Activated T-helper 2 cell treated with anti-CD3 and anti-CD28 coated beads, Interferon-gamma antibody, Interleukin-2, Interleukin-4, amounts not matched to agents 10 μg/mL and 5 μg/mL and 100 μg/mL, durations not matched to agents 14 hours and 24 hours and 36 hours (primary cell): ENCODE data around the gene FCGR3B. TPM values are rescaled to one million over a fixed set of nuclear protein-coding genes. Genes with fewer than 3 reads are reported as not detected.
"Not testable (repeated sequence)": the region's sequence is repeated elsewhere in the genome, so short reads cannot be mapped to it uniquely, and the experiment has no call there.

Experiments
- DNase-seq: peaks from one replicate; pipeline ENCODE4 v3.0.0; 2021; ENCODE audit warnings: low spot score
- H3K27ac Mint-ChIP-seq: one replicate; pipeline ENCODE4 v1.8.0; 2021; ENCODE audit warnings: mixed read lengths
- H3K27me3 Mint-ChIP-seq: one replicate; pipeline ENCODE4 v1.8.0; 2021; ENCODE audit warnings: low read depth, mixed read lengths
- H3K36me3 Mint-ChIP-seq: one replicate; pipeline ENCODE4 v1.8.0; 2021; ENCODE audit warnings: low read depth, mixed read lengths
- H3K4me1 Mint-ChIP-seq: one replicate; pipeline ENCODE4 v1.8.0; 2021; ENCODE audit warnings: low read depth, mixed read lengths
- H3K4me3 Mint-ChIP-seq: one replicate; pipeline ENCODE4 v1.8.0; 2021; ENCODE audit warnings: low read depth, mild to moderate bottlenecking, moderate library complexity, mixed read lengths
- H3K9me3 Mint-ChIP-seq: one replicate; pipeline ENCODE4 v1.8.0; 2021; ENCODE audit warnings: mixed read lengths
- intact Hi-C: fragments of 100-400 bp; cut with micrococcal nuclease; formaldehyde crosslinking; loops from one replicate; pipeline ENCODE4 v1.15.1; 2023
- total RNA-seq: library from RNA; stranded (reverse); gene quantifications from 2 replicates; pipeline ENCODE4 v1.2.3, GENCODE V29; 2022

FCGR3B gene
- total RNA-seq, 1 donor from 2014 or later: not detected

DNA sequence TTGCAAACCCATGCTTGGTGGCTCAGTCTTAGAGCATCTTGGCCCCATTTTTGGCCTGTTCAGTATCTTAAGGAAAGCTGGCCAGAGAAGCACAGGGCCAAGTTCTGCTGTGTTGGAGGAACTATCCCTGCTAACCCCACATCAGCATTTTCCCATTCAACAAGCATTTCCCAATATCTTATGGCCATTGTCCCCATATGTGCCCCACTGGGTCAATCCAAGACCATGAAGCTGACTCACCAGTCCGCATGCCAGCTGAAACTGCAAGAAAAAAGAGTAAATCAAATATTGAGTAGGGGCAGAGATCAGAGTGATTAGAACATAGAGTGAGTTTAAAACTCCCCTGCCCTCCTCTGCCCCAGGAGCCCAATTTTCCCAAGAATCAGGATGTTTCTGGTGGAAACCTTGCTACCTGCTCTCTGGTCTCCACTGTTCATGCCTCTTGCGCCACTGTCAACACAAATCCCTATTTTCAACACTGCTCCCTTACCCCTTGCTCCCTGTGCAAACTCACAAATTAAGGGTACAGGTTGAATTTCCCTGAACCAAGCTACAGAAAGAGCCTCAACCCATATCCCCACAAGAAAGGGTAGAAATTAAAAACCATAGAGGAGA is 741 bp downstream of the FCGR3B start:
- H3K36me3 Mint-ChIP-seq, H3K27ac Mint-ChIP-seq, DNase-seq, intact Hi-C loops, H3K9me3 Mint-ChIP-seq, H3K27me3 Mint-ChIP-seq, H3K4me3 Mint-ChIP-seq, H3K4me1 Mint-ChIP-seq: not testable (repeated sequence)

DNA sequence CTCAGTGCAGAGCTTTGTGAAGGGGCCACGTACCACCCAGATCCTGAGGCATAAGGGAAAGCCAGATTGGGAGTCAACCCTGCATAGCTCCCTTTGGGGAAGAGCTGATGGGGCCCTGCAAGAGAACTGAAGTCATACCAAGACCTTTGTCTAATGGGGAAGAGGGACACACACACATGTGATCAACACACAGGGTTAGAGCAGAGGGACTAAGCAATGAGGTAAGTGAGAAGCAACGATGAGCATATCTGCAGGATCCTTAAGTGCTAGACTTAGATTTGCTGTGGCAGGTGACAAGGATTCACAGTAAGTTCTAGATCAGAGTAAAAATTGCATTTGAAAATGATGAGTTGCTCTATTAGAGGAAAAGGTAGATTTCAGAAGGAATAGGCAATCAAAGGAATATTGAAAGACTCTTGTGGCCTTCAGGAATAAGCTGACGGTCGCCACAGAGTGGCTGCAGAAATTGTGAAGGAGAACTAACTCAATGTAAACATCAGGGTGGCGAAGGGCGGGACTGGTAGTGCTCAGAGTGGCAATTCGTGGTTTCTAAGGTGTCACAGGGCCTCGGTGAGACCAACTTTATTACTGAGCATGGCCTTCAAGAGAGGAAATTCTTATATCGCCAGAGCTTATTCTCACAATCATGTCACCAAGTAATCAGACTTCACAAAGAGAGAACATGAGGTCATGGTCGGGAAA is 4.4 kb downstream of the FCGR3B start:
- H3K4me3 Mint-ChIP-seq, H3K36me3 Mint-ChIP-seq, intact Hi-C loops, H3K27ac Mint-ChIP-seq, DNase-seq, H3K27me3 Mint-ChIP-seq, H3K9me3 Mint-ChIP-seq: not testable (repeated sequence)
- H3K4me1 Mint-ChIP-seq: peaks cover 33% of the 10 kb centered on the region

DNA sequence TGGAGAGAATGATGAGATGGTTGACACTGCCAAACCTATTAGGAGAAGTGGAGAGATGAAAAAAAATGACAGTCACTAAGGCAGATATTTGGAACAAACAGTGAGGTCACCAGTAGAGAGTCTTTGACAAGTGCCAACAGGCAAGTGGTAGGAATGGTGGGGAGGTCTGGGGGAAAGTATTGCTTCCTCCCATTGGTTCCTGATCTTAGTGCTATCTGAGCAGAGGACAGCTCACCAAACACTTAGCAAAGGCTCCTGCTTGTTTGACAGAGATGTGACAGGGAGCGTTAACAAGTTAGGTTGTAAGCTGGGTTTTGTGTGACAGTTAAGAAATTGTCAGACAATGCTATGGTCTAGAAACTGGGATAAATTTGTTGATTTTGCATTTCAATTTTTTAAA is 6.4 kb downstream of the FCGR3B start:
- H3K4me3 Mint-ChIP-seq, intact Hi-C loops, H3K36me3 Mint-ChIP-seq, H3K27me3 Mint-ChIP-seq, H3K27ac Mint-ChIP-seq, DNase-seq, H3K9me3 Mint-ChIP-seq: not testable (repeated sequence)
- peaks cover 36% of the 10 kb centered on the region for H3K4me1 Mint-ChIP-seq

DNA sequence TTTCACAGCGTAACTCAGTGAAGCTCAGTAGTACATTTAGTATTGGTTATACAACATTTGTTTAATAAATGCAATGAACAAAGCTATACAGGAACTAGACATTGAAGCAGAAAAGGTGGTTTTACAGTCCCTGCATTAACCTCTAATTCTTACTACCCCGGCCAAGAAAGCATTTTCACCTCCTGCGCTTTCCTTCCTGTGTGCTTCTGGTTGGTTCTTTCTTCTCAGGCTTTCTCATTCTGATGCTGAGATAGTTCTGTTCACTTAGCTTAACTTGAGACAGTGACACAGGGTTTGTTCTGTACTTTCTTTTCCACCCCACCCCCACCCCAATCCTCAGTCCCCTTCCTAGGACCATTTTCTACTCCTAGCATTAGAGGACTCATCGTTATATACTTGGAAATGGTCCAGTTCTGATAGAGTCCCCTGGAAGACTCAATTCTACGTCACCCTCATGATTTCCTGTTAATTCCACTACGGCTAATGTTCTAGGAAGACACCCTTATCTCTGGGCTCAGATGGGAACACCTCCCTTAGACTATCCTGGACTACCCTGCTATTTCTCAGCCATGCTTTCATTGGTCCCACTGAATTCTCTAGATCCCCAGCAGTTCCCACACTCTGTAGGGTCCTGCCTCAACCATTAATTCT is 7.5 kb downstream of the FCGR3B start:
- Mint-ChIP-seq H3K4me1 (peaks cover 39% of the 10 kb centered on the region), H3K4me3 (peak overlapping the region; percentile 43), H3K27ac (peak overlapping the region; percentile 66)
- DNase-seq, H3K36me3 Mint-ChIP-seq, H3K9me3 Mint-ChIP-seq, H3K27me3 Mint-ChIP-seq, intact Hi-C loops: not testable (repeated sequence)

DNA sequence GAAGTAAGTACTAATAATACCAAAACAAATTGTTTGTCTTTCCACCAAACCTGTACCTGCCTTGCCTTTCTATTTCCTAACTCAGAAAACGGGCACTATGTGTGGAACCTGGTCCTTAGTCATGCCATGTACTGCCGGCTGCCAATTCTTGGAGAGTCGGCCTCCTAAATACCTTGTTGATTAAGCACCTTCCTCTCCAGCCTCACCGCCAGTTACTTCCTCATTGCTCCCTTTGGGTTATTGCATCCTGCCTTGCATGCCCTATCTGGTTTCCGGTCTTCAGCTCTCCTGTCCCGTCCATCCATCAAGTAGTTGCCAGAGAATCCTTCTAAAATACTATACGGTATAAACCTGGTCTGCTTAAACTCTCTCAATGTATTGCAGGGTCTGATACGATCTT is 8.9 kb downstream of the FCGR3B start:
- intact Hi-C loops, H3K27me3 Mint-ChIP-seq, DNase-seq, H3K36me3 Mint-ChIP-seq, H3K9me3 Mint-ChIP-seq: not testable (repeated sequence)
- H3K4me3 Mint-ChIP-seq: peak overlapping the region; percentile 67
- peaks cover 39% of the 10 kb centered on the region for H3K4me1 Mint-ChIP-seq
- peak overlapping the region; percentile 73 for H3K27ac Mint-ChIP-seq

DNA sequence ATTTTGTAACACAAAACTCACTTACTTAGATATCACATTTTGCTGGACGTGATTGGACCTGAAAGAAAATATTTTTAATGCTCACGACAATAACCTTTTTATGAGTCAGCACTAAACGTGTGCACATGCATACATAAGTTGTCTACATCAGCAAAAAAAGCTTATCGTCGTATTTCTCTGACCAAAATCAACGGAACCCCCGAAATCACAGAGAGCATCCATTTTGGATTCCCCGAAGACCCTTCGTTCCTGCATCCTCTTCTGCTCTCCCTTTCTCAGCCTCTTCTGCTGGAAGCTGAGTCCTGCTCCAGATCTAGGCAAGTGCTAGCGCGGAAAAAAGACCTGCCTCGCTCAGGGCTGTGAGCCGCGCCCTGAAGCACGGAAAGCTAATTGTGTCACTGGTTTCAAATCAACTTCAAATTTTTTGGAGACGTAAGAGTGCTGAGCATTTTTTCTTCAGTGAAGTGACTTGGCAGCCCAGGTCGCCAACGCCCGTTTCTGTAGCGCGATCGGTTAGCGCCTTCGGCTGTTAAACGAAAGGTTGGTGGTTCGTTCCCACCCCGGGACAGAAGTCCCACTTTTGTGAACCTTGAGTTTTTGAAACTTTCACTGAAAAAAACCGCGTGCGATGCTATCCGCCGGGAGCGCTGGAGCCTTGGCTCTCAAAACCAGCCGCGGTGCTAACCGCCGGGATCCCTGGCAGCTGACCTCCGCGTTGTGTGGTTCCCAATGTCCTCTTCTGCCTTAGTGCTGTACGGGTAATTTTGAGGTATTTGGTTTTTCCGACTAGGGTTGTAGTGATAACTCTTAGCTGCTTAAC is 9.6 kb downstream of the FCGR3B start:
- DNase-seq: peak; percentile 77
- not testable (repeated sequence) for H3K27me3 Mint-ChIP-seq, H3K36me3 Mint-ChIP-seq, H3K9me3 Mint-ChIP-seq
- H3K4me3 Mint-ChIP-seq: peak overlapping the region; percentile 81
- intact Hi-C loops: loop anchor here (1.0 to 2.0 kb wide), 2 partner anchors 9 to 123 kb away; no protein-coding TSS in a partner anchor
- peak overlapping the region; percentile 79 for H3K27ac Mint-ChIP-seq
- peaks cover 36% of the 10 kb centered on the region for H3K4me1 Mint-ChIP-seq

DNA sequence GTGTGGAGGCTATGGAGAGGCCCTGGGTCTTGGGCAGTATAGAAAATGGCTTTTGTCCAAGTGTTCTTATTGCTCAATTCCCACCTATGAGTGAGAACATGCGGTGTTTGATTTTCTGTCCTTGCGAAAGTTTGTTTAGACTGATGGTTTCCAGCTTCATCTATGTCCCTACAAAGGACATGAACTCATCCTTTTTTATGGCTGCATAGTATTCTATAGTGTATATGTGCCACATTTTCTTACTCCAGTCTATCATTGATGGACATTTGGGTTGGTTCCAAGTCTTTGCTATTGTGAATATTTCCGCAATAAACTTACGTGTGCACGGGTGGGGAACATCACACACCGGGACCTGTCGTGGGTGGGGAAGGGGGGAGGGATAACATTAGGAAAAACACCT is 10.6 kb downstream of the FCGR3B start:
- H3K4me1 Mint-ChIP-seq: peaks cover 31% of the 10 kb centered on the region

DNA sequence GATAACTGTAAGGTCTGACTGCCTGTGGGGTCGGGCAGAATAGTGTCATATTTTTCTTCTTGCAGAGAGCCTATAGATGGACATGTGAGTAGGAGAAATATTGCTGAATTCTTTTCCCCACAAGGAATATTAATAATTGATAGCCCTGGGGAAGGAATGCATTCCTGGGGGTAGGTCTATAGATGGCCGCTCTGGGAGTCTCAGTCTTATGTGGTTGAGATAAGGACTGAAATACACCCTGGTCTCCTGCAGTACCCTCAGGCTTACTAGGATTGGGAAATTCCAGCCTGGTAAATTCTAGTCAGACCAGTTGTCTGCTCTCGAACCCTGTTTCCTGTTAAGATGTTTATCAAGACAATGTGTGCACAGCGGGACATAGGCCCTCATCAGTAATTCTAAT is 12.5 kb downstream of the FCGR3B start:
- H3K27ac Mint-ChIP-seq, intact Hi-C loops, H3K27me3 Mint-ChIP-seq, H3K4me3 Mint-ChIP-seq, H3K9me3 Mint-ChIP-seq, H3K36me3 Mint-ChIP-seq, DNase-seq: not testable (repeated sequence)
- peaks cover 19% of the 10 kb centered on the region for H3K4me1 Mint-ChIP-seq

More for the DNA sequence above, 10.6 kb downstream of the FCGR3B start:
- not testable (repeated sequence) for H3K27me3 Mint-ChIP-seq, H3K36me3 Mint-ChIP-seq, DNase-seq, H3K9me3 Mint-ChIP-seq, H3K27ac Mint-ChIP-seq
- intact Hi-C loops: loop anchor here (2.0 kb wide), 1 partner anchor 124 kb away; no protein-coding TSS in a partner anchor
- H3K4me3 Mint-ChIP-seq: peak overlapping the region; percentile 58

DNA sequence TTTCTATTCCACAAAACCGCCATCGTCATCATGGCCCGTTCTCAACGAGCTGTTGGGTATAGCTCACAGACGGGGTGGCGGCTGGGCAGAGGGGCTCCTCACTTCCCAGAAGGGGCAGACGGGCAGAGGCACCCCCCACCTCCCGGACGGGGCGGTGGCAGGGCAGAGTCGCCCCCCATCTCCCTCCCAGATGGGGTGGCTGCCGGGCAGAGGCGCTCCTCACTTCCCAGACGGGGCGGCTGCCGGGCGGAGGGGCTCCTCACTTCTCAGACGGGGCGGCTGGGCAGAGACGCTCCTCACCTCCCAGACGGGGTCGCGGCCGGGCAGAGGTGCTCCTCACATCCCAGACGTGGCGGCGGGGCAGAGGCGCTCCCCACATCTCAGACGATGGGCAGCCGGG is 14.6 kb downstream of the FCGR3B start:
- intact Hi-C loops, H3K27ac Mint-ChIP-seq, H3K9me3 Mint-ChIP-seq, H3K4me3 Mint-ChIP-seq, H3K36me3 Mint-ChIP-seq, DNase-seq, H3K27me3 Mint-ChIP-seq: not testable (repeated sequence)
- H3K4me1 Mint-ChIP-seq: peaks cover 23% of the 10 kb centered on the region

DNA sequence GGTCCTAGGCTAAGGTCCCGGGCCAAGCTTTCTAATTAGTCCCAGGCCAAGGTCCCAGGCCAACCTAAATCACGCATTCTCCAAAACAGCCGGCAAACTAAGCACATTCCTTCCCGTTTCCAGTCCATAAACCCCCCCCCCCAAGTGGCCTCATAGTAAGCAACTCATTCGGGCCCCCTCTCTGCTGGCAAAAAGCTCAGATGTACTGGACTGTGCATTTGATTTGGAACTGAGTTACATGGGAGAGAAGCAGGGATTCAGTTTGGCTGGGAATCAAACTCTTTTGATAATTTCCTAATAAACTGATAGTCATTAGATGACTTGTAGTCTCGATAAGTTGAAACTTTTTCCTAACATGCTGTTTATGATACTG is 17.8 kb downstream of the FCGR3B start:
- not testable (repeated sequence) for H3K9me3 Mint-ChIP-seq, DNase-seq, H3K36me3 Mint-ChIP-seq
- Mint-ChIP-seq H3K4me3 (peak overlapping the region; percentile 90), H3K27ac (peak overlapping the region; percentile 89), H3K4me1 (peaks cover 23% of the 10 kb centered on the region), H3K27me3 (peaks cover 12% of the 10 kb centered on the region)
- intact Hi-C loops: loop anchor here (2.0 to 5.0 kb wide), 2 partner anchors 72 to 81 kb away; no protein-coding TSS in a partner anchor

DNA sequence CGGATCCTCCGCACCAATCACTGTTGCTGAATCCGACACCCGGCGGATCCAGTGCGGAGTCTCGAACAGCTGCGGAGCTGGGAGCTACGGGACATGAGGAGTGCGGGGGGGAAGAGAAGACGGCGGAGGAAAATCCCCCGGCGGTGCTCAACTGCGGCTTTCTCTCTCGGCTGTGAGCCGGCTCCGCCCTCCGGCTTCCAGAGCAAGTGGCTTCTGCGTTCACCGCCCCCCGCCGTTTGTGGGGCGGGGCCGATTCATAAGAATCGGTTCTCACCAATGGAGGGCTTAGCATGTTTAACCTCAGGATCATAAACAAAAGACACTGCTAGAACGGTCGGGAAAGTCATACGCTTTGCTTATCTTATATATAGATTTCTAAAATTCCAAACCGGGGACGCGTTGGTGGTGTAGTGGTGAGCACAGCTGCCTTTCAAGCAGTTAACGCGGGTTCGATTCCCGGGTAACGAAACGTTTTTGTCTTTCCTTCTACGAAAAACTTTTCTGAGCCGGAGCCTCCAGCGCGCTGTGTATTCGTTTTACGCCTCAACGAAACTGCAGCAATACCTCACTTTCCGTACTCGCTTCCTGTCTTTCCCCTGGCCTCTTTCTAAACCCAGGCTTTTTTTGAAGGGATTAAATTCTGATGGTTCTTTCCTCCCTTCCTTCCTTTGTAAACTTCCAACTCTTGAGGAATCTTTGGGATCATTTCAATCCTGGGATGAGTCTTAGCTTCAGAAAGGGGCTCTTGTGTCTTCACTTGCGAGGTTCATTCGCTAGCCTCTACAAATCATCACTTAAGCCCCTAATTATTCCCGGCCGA is 18.4 kb downstream of the FCGR3B start:
- Mint-ChIP-seq H3K27ac (peak overlapping the region; percentile 89), H3K27me3 (peaks cover 14% of the 10 kb centered on the region), H3K4me1 (peaks cover 23% of the 10 kb centered on the region), H3K4me3 (peak overlapping the region; percentile 90)
- intact Hi-C loops: loop anchor here (1.0 to 5.0 kb wide), 3 partner anchors 9 to 80 kb away; no protein-coding TSS in a partner anchor
- DNase-seq: peak; percentile 90
- not testable (repeated sequence) for H3K36me3 Mint-ChIP-seq, H3K9me3 Mint-ChIP-seq

DNA sequence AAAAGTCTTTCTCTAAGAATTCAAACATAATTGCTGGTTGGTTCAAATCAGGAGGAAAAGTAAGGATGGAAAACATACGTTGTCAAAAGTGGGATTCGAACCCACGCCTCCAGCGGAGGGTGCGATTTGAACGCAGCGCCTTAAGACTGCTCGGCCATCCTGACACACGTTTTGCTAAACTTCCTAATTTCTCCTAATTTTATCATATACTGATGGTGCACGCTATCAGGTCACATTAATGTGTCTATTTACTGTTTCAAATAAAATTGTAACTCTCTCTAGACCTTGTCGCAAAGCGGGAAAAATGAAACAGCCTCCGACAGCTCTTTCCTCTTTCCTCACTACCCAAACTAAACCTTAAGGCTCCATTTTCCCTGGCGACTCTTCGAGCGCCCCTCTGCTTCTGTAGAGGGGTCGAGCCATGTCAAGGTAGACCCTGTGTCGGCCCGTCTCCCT is 19.1 kb downstream of the FCGR3B start:
- H3K36me3 Mint-ChIP-seq, H3K9me3 Mint-ChIP-seq, DNase-seq: not testable (repeated sequence)
- H3K4me1 Mint-ChIP-seq: peaks cover 23% of the 10 kb centered on the region
- peak overlapping the region; percentile 90 for H3K4me3 Mint-ChIP-seq
- peak overlapping the region; percentile 89 for H3K27ac Mint-ChIP-seq
- peaks cover 15% of the 10 kb centered on the region for H3K27me3 Mint-ChIP-seq
- intact Hi-C loops: loop anchor here (1.0 to 5.0 kb wide), 3 partner anchors 9 to 80 kb away; no protein-coding TSS in a partner anchor
